ENCODE data around the gene LDLRAD4.

The LDLRAD4 gene

GRCh38 chr18:13218368-13218991, at the start of gene LDLRAD4:
TSS of gene LDLRAD4 (plus strand) at chr18:13218760.
- DNase-seq (ENCODE audit: low spot score): no peak

GRCh38 chr18:13173578-13174145, 44.9 kb upstream of the LDLRAD4 start:
- DNase-seq (ENCODE audit: low spot score): no peak

- no peak for DNase-seq (ENCODE audit: low spot score)
Measured at GRCh38 chr18:13175266-13175665, 43.3 kb upstream of the LDLRAD4 start.

GRCh38 chr18:13175754-13176210, 42.8 kb upstream of the LDLRAD4 start:
- DNase-seq (ENCODE audit: low spot score): no peak

DNA sequence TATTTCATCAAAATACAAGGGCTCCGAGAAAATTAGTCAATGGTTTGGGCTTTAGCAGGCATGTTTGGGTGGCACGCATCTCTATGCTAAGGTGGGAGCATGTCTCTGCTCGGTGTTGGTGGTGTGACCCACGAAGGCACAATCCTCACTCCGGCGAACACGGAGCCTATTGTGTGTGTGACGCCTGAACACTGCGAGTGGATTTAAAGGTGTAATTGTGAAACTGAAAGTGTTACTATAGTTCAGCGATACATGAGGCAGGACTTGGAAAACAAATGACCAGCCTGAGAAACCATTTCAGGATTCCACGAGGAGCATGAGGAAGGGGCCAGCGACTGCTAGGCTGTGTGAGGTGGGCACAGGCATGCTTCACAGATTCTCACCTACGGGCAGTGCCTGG, 41.7 kb upstream of the LDLRAD4 start:
- no peak for DNase-seq (ENCODE audit: low spot score)

DNA sequence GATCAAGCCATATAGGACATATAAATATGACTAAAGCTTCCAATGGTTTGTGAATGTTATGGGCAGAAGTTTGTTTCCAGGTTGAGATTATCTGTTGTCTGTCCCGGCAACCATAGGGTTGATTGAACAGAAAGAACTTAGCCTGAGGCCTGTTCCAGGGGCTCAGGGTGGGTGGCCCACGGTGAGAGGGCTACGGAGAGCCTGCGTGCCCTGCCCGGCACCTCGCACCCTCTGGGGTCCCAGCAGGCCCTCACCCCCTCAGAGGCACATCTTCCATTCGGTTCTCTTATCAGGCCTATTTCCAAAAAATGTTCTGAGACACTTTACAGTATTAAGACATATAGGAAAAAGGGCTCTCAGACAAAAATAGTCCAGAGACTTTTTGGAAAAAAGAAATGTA, 40.4 kb upstream of the LDLRAD4 start:
- no peak for DNase-seq (ENCODE audit: low spot score)

DNA sequence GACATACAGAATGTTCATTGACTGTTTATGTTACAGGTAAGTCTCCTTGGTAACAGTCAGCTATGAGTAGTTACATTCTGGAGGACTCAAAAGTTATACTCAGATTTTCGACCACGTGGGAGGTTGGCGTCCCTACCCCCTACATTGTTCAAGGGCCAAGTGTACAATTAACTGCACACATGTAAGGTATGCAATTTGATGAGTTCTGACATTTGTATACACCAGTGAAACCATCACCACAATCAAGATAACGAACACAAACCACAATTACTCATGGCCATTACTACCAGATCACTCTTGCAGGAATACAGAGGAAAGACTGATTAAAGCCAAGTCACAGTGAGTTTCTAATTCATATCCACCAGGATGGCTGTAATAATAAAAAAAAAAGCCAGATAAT, 39.6 kb upstream of the LDLRAD4 start:
- DNase-seq (ENCODE audit: low spot score): peak; percentile 23

DNA sequence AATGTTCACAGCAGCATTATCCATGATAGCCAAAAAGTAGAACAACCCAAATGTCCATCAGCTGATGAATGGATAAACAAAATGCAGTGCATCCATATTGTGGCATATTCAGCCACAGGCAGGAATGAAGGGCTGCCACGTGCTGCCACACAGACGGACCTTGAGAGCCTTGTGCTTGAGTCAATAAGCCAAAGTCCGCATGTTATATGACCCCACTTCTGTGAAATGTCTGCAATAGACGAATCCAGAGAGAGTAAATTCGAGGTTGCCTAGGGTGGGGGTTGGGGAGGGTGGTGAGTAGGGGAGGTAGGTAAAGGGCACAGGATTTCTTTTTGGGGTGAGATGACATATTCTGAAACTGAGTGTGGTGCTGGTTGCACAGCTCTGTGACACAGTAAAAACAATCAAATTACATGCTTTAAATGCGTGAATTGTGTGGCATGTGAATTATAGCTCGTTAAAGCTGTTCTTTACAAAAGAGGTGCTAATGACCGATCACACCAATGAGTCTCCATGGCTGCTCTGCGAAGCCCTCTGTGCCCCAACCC, 38.9 kb upstream of the LDLRAD4 start:
- DNase-seq (ENCODE audit: low spot score): no peak

DNA sequence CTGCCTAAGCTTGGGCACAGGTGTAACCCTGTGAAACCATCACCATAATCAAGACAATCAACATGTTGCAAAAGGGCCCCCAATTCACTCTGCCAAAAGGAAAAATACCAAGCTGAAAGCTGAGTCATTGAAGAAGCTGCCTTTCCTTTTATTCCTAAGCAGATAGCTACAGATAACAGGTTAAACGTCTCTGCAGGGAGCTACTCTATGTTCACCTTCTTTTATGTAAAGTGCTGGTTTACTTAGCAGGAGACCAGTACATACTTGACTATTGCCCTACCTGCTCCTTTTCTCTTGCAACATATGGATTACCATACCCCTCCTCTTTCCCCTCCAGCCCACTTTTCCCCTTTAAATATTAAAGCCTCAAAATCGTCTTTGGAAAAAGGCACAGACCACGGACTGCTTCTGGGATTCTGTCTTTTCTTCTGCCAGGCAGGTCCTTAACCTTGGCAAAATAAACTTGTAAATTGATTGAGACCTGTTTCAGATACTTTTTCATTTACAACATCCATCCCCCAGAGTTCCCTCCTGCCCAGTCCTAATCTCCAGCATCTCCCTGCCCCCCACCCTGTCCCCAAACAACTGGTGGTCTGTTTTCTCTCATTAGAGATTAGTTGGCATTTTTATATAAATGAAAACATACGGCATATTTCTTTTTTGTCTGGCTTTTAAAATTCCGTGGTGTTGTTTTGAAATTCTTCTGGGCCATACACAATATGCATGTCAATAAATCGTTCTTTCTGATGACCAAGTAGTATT, 37.8 kb upstream of the LDLRAD4 start:
- no peak for DNase-seq (ENCODE audit: low spot score)

DNA sequence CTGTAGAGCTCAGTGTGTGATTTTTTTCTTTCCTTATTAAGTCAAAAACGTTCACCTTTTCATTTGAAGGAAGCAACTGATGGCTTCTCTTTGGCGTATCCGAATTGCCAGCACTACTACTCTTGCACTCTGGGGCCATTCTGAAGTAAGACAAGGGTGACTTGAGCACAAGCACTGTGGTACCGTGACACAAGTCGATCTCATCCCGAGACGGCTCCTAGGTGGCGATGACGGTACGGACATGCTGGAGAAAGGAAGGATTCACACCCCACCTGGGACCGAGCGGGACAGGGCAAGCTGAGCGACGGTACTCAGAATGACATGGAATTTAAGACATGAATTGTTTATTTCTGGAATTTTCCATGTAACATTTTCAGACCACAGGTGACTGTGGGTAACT, 36.8 kb upstream of the LDLRAD4 start:
- no peak for DNase-seq (ENCODE audit: low spot score)

GRCh38 chr18:13183359-13183758, 35.2 kb upstream of the LDLRAD4 start:
- no peak for DNase-seq (ENCODE audit: low spot score)

DNA sequence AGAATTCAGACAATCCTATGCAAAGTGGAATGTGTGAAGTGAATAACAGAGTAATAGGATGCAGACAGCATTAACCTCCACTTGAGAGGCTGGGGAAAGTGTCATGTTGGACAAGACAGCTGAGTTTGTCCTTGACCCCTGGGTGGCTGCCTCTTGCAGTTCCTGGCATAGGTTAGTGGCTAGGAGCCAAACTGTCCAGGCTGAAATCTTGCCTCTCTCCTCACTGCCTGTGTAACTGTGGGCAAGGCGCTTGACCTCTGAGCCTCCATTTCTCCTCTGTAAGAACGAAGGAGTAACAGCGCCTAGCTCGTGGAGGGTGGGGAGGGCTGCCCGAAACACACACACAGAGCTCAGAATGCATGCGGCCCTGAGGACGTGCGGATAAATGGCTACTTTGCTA, 34.8 kb upstream of the LDLRAD4 start:
- no peak for DNase-seq (ENCODE audit: low spot score)

DNA sequence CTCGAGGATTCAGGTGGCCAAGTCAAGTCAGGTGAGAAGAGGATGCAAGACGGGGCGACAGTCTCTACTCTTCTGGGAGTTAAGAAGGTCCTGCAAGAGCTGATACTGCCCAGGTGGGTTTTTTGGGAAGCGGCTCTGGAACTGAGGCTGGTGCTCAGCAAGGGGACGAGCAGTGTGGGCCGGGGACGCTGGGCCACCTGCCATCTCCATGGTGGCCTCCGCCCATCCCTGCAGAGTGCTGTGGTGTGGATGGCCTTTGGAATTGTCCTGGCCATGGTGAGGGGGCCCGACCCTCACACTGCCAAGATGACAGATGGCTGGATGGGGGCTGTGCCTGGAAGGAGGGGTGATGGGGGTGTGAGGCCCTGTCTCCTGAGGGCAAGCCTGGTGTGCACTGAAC, 34.2 kb upstream of the LDLRAD4 start:
- DNase-seq (ENCODE audit: low spot score): no peak

- no peak for DNase-seq (ENCODE audit: low spot score)
Measured at GRCh38 chr18:13185675-13186198, 32.8 kb upstream of the LDLRAD4 start.

GRCh38 chr18:13186687-13187086, 31.9 kb upstream of the LDLRAD4 start:
- no peak for DNase-seq (ENCODE audit: low spot score)

DNA sequence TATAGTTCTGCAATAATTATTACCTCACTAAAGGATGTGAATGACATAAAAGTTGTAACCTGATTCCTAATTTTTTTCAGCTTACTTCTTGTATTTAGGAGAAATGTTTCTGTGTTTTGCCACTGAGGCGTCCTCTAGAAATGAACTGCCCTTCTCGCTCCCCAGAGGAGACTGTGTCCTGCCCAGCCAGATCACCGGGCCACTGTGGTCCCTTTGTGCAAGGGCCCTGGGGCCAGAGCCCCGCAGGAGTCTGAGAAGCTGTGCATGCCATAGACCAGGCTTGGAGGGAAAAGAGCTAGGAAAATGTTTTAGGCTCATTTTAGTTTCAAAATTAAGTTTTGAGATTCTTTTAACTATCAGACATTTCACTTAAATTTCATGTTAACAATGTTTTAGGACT, 31.1 kb upstream of the LDLRAD4 start:
- DNase-seq (ENCODE audit: low spot score): no peak

- no peak for DNase-seq (ENCODE audit: low spot score)
Measured at GRCh38 chr18:13191031-13191430, 27.5 kb upstream of the LDLRAD4 start.

DNA sequence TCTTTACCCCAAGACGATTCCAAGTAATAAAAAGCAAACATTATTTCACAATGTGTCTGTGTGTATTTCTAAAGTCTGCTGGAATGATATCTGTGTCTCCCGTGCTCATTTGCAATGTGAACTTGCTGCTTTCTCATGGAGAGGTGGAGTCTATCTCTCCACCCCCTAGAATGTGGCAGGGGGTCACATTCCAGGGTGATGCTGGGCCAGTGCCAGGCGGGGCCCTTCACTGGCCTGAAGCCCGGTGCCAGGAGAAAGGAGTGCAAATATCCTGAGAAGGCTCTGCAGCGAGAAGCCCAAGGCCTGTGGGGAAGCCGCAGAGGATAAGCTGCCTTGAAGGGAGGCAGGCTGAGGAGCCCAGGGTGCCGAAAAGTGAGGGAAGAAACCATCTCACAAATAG, 26.8 kb upstream of the LDLRAD4 start:
- no peak for DNase-seq (ENCODE audit: low spot score)

DNA sequence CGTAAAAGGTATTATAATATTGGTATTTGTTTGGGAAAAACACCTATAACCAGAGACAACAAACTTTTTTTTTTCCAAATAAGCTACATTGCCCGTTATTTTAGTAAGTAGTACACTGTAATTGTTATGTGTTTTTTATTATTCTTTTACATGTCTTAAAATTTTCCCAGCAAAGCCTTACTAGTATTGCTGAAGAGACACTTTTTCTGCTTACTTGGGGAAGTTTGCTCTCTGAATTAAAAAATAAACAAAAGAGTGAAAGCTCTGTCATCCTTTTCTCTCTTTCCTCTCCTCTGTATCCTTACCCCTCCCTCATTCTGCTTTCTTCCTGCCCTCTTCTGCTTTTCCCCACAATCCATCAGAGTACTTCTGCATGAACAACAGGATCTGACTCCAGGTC, 25.6 kb upstream of the LDLRAD4 start:
- DNase-seq (ENCODE audit: low spot score): no peak

GRCh38 chr18:13194239-13194638, 24.3 kb upstream of the LDLRAD4 start:
- DNase-seq (ENCODE audit: low spot score): no peak

DNA sequence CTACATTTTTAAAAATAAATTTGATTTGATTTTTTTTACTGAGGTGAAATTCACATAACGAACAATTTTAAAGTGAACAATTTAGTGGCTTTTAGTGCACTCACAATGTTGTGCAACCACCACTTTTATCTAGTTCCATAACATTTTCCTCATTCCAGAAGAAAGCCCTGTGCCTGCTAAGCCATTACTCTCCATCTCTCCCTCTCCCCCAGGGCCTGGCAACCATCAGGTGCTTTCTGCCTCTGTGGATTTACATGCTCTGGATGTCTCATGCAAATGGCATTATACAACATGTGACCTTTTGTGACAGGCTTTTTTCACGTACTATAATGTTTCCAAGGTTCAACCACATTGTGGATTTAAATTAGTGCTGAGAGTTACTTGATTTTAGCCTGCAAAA, 19.9 kb upstream of the LDLRAD4 start:
- no peak for DNase-seq (ENCODE audit: low spot score)

DNA sequence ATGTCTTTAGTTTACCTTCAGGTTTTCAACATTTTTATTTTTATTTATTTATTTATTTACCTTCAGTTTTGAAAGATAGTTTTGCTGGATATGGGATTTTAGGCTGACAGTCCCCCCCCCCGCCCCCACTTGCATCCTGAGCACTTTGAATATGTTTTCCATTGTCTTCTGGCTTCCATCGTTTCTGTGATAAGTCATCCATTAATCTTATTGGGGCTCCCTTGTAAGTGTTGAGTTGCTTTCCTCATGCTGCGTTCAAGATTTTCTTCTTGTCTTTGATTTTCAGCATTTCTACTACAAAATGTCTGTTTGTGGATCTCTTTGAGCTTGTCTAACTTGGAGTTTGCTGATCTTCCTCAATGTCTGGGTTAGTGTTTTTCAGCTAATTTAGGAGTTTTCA, 19.4 kb upstream of the LDLRAD4 start:
- DNase-seq (ENCODE audit: low spot score): no peak

GRCh38 chr18:13201292-13201691, 17.3 kb upstream of the LDLRAD4 start:
- DNase-seq (ENCODE audit: low spot score): no peak

Measured in RKO (cell line).